GM18511 (cell line): ENCODE measurements around the gene RAB40AL.

Experiments used
- ATAC-seq: cut with Tn5 transposase; IDR thresholded peaks from one replicate; pipeline ENCODE4 v1.9.1; 2021; ENCODE audit warnings: mild to moderate bottlenecking, moderate library complexity; ENCODE audit not compliant: unreplicated experiment

Gene RAB40AL

DNA sequence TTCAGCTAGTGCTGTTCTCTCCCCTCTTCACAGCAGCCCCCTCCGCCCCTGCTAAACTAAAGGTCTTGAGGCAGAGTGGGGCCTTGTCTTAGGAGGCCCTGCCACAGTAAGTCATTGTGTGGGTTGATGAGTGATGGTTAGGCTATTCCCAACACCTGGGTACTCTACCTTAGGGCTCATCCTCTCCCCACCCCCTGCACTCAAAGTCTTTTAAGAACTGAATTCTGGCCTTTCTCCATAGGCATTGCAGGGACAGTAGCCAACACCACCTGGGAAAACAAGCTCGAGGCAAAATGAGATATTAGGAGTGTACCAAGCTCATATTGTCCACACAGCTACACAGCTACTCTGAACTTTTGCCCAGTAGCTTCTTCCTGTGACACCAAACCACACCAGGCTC is 42.5 kb downstream of the RAB40AL start:
- no peak for ATAC-seq

DNA sequence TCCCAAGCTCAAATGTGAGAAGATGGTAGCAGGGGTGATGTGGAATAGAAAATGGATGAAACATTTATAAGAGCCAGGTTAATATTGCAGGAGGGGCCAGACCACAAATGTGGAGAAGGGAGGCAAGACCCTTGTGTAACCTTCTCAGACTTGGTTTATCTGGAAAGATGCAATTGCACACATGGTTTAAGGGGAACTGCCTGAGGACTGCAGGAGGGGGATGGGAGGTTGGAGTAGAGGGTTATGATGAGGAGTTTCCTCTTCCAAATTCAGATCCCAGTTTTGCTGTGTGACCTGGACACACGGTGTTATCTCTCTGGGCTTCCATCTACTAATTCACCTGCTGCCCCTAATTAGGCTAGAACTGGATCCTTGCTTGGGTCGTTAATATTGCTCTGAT is 46.1 kb downstream of the RAB40AL start:
- no peak for ATAC-seq

DNA sequence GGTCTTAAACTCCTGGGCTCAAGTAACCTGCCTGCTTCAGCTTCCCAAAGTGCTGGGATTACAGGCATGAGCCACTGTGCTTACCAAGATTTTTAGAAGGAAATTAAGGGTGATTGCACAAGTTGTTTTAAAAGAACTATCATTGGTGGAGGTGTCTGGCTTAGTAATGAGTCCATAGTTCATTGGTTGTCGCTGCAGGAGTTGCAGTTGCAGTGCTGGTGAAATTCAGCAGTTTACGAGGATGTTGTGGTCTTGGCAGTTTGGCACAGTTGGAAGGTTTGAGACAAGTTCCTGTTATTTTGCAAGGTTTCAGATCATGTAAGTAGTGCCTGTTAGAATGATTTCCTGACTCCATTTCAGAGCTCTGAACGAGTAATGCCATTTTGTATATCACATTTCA is 48.1 kb downstream of the RAB40AL start:
- ATAC-seq, result no peak
